ENCODE results near the gene POLR1D. TPM values are rescaled to one million over a fixed set of nuclear protein-coding genes. Genes with fewer than 3 reads are reported as not detected.
"Not testable (repeated sequence)": the region's sequence is repeated elsewhere in the genome, so short reads cannot be mapped to it uniquely, and the experiment has no call there.

POLR1D gene
- total RNA-seq, 1 experiment from 2014 or later: 161 TPM

GRCh38 chr13:27628766-27629165 lies 7.1 kb downstream of the POLR1D start:
- not testable (repeated sequence) for DNase-seq; H3K9me3 ChIP-seq (ENCODE audit: low read length); H2AFZ ChIP-seq (ENCODE audit: low read length); H3K27ac ChIP-seq (ENCODE audit: low read length); H3K9ac ChIP-seq (ENCODE audit: low read length); H3K27me3 ChIP-seq (ENCODE audit: low read length); H3K9me2 ChIP-seq (replicated peaks; ENCODE audit: insufficient read depth, low read length); H3K4me2 ChIP-seq (ENCODE audit: low read depth, low read length, poor library complexity, severe bottlenecking); H3K4me3 ChIP-seq (ENCODE audit: low read length)
- Histone ChIP-seq H3K79me2 (ENCODE audit: low read length) (peaks cover 96% of the 10 kb centered on the region), H3K36me3 (ENCODE audit: insufficient read depth, low read length) (peaks cover 33% of the 10 kb centered on the region), H3K4me1 (ENCODE audit: low read length) (peaks cover 12% of the 10 kb centered on the region), H4K20me1 (ENCODE audit: insufficient read depth, low read depth, low read length) (peaks cover 18% of the 10 kb centered on the region)

- Histone ChIP-seq H3K4me2 (ENCODE audit: low read depth, low read length, poor library complexity, severe bottlenecking) (no peak overlapping the region), H3K4me3 (ENCODE audit: low read length) (no peak overlapping the region), H3K36me3 (ENCODE audit: insufficient read depth, low read length) (peaks cover 23% of the 10 kb centered on the region), H3K27ac (ENCODE audit: low read length) (no peak overlapping the region), H3K9me2 (replicated peaks; ENCODE audit: insufficient read depth, low read length) (no peaks in the 10 kb centered on the region), H2AFZ (ENCODE audit: low read length) (no peak overlapping the region), H3K9me3 (ENCODE audit: low read length) (no peaks in the 10 kb centered on the region), H3K79me2 (ENCODE audit: low read length) (peaks cover 95% of the 10 kb centered on the region), H4K20me1 (ENCODE audit: insufficient read depth, low read depth, low read length) (peaks cover 14% of the 10 kb centered on the region), H3K9ac (ENCODE audit: low read length) (no peak overlapping the region), H3K4me1 (ENCODE audit: low read length) (no peaks in the 10 kb centered on the region), H3K27me3 (ENCODE audit: low read length) (no peaks in the 10 kb centered on the region)
- no peak for DNase-seq
Measured at GRCh38 chr13:27631156-27631555, 9.5 kb downstream of the POLR1D start.

GRCh38 chr13:27631665-27632064 lies 10.0 kb downstream of the POLR1D start:
- DNase-seq: no peak
- Histone ChIP-seq H4K20me1 (ENCODE audit: insufficient read depth, low read depth, low read length) (peaks cover 14% of the 10 kb centered on the region), H3K4me1 (ENCODE audit: low read length) (no peaks in the 10 kb centered on the region), H3K79me2 (ENCODE audit: low read length) (peaks cover 95% of the 10 kb centered on the region), H2AFZ (ENCODE audit: low read length) (no peak overlapping the region), H3K27me3 (ENCODE audit: low read length) (no peaks in the 10 kb centered on the region), H3K9me3 (ENCODE audit: low read length) (no peaks in the 10 kb centered on the region), H3K9ac (ENCODE audit: low read length) (no peak overlapping the region), H3K36me3 (ENCODE audit: insufficient read depth, low read length) (peaks cover 23% of the 10 kb centered on the region), H3K27ac (ENCODE audit: low read length) (no peak overlapping the region), H3K4me3 (ENCODE audit: low read length) (no peak overlapping the region), H3K9me2 (replicated peaks; ENCODE audit: insufficient read depth, low read length) (no peaks in the 10 kb centered on the region), H3K4me2 (ENCODE audit: low read depth, low read length, poor library complexity, severe bottlenecking) (no peak overlapping the region)

GRCh38 chr13:27632214-27632613 lies 10.5 kb downstream of the POLR1D start:
- Histone ChIP-seq H3K27me3 (ENCODE audit: low read length) (no peaks in the 10 kb centered on the region), H3K4me3 (ENCODE audit: low read length) (no peak overlapping the region), H3K79me2 (ENCODE audit: low read length) (peaks cover 95% of the 10 kb centered on the region), H3K9ac (ENCODE audit: low read length) (no peak overlapping the region), H3K9me3 (ENCODE audit: low read length) (no peaks in the 10 kb centered on the region), H4K20me1 (ENCODE audit: insufficient read depth, low read depth, low read length) (peaks cover 14% of the 10 kb centered on the region), H3K36me3 (ENCODE audit: insufficient read depth, low read length) (peaks cover 28% of the 10 kb centered on the region), H3K9me2 (replicated peaks; ENCODE audit: insufficient read depth, low read length) (no peaks in the 10 kb centered on the region), H3K4me1 (ENCODE audit: low read length) (no peaks in the 10 kb centered on the region), H3K27ac (ENCODE audit: low read length) (no peak overlapping the region), H2AFZ (ENCODE audit: low read length) (no peak overlapping the region), H3K4me2 (ENCODE audit: low read depth, low read length, poor library complexity, severe bottlenecking) (no peak overlapping the region)
- DNase-seq: no peak

GRCh38 chr13:27632648-27633047 lies 11.0 kb downstream of the POLR1D start:
- Histone ChIP-seq H3K4me1 (ENCODE audit: low read length) (no peaks in the 10 kb centered on the region), H3K9ac (ENCODE audit: low read length) (no peak overlapping the region), H3K27ac (ENCODE audit: low read length) (no peak overlapping the region), H4K20me1 (ENCODE audit: insufficient read depth, low read depth, low read length) (peaks cover 14% of the 10 kb centered on the region), H3K79me2 (ENCODE audit: low read length) (peaks cover 95% of the 10 kb centered on the region), H3K9me2 (replicated peaks; ENCODE audit: insufficient read depth, low read length) (no peaks in the 10 kb centered on the region), H3K36me3 (ENCODE audit: insufficient read depth, low read length) (peaks cover 30% of the 10 kb centered on the region), H3K4me2 (ENCODE audit: low read depth, low read length, poor library complexity, severe bottlenecking) (no peak overlapping the region), H3K4me3 (ENCODE audit: low read length) (no peak overlapping the region), H3K27me3 (ENCODE audit: low read length) (no peaks in the 10 kb centered on the region), H2AFZ (ENCODE audit: low read length) (no peak overlapping the region), H3K9me3 (ENCODE audit: low read length) (no peaks in the 10 kb centered on the region)
- no peak for DNase-seq

GRCh38 chr13:27634231-27634630 lies 12.5 kb downstream of the POLR1D start:
- no peak overlapping the region for H3K9ac ChIP-seq (ENCODE audit: low read length)
- H3K27me3 ChIP-seq (ENCODE audit: low read length): no peaks in the 10 kb centered on the region
- no peak overlapping the region for H2AFZ ChIP-seq (ENCODE audit: low read length)
- H3K4me2 ChIP-seq (ENCODE audit: low read depth, low read length, poor library complexity, severe bottlenecking): no peak overlapping the region
- H3K79me2 ChIP-seq (ENCODE audit: low read length): peaks cover 95% of the 10 kb centered on the region
- no peak overlapping the region for H3K4me3 ChIP-seq (ENCODE audit: low read length)
- no peaks in the 10 kb centered on the region for H3K4me1 ChIP-seq (ENCODE audit: low read length)
- no peak overlapping the region for H3K27ac ChIP-seq (ENCODE audit: low read length)
- DNase-seq: no peak
- H3K9me3 ChIP-seq (ENCODE audit: low read length): no peaks in the 10 kb centered on the region
- peaks cover 25% of the 10 kb centered on the region for H3K36me3 ChIP-seq (ENCODE audit: insufficient read depth, low read length)
- H3K9me2 ChIP-seq (replicated peaks; ENCODE audit: insufficient read depth, low read length): no peaks in the 10 kb centered on the region
- H4K20me1 ChIP-seq (ENCODE audit: insufficient read depth, low read depth, low read length): peaks cover 10% of the 10 kb centered on the region; the same call in 1 of the 2 replicates

- Histone ChIP-seq H3K9me3 (ENCODE audit: low read length) (no peaks in the 10 kb centered on the region), H3K4me1 (ENCODE audit: low read length) (no peaks in the 10 kb centered on the region), H3K4me3 (ENCODE audit: low read length) (no peak overlapping the region), H2AFZ (ENCODE audit: low read length) (no peak overlapping the region), H3K4me2 (ENCODE audit: low read depth, low read length, poor library complexity, severe bottlenecking) (no peak overlapping the region), H4K20me1 (ENCODE audit: insufficient read depth, low read depth, low read length) (peaks cover 10% of the 10 kb centered on the region; the same call in 1 of the 2 replicates), H3K9me2 (replicated peaks; ENCODE audit: insufficient read depth, low read length) (no peaks in the 10 kb centered on the region), H3K36me3 (ENCODE audit: insufficient read depth, low read length) (peaks cover 25% of the 10 kb centered on the region), H3K79me2 (ENCODE audit: low read length) (peaks cover 96% of the 10 kb centered on the region), H3K9ac (ENCODE audit: low read length) (no peak overlapping the region), H3K27ac (ENCODE audit: low read length) (no peak overlapping the region), H3K27me3 (ENCODE audit: low read length) (no peaks in the 10 kb centered on the region)
- DNase-seq: no peak
Measured at GRCh38 chr13:27634791-27635190, 13.1 kb downstream of the POLR1D start.

- Histone ChIP-seq H3K9me2 (replicated peaks; ENCODE audit: insufficient read depth, low read length) (no peaks in the 10 kb centered on the region), H3K4me3 (ENCODE audit: low read length) (no peak overlapping the region), H3K79me2 (ENCODE audit: low read length) (peaks cover 97% of the 10 kb centered on the region), H3K27me3 (ENCODE audit: low read length) (no peaks in the 10 kb centered on the region), H3K4me1 (ENCODE audit: low read length) (no peaks in the 10 kb centered on the region), H2AFZ (ENCODE audit: low read length) (no peak overlapping the region), H3K27ac (ENCODE audit: low read length) (no peak overlapping the region), H3K9me3 (ENCODE audit: low read length) (no peaks in the 10 kb centered on the region), H3K4me2 (ENCODE audit: low read depth, low read length, poor library complexity, severe bottlenecking) (no peak overlapping the region), H4K20me1 (ENCODE audit: insufficient read depth, low read depth, low read length) (peaks cover 8% of the 10 kb centered on the region; the same call in 1 of the 2 replicates), H3K9ac (ENCODE audit: low read length) (no peak overlapping the region), H3K36me3 (ENCODE audit: insufficient read depth, low read length) (peaks cover 25% of the 10 kb centered on the region)
- DNase-seq: no peak
Measured at GRCh38 chr13:27635266-27635665, 13.6 kb downstream of the POLR1D start.
